Measurements from ENCODE around the gene PINLYP. TPM values are rescaled to one million over a fixed set of nuclear protein-coding genes. Genes with fewer than 3 reads are reported as not detected.

The PINLYP gene
- total RNA-seq, 1 experiment from 2014 or later, result 0.17 TPM

- no peak overlapping the region for H2AFZ ChIP-seq (ENCODE audit: low read depth, low read length, poor library complexity, severe bottlenecking)
- DNase-seq (ENCODE audit: low read depth, low spot score) (no peak), ATAC-seq (no peak)
- no peak overlapping the region for H3K4me2 ChIP-seq (ENCODE audit: low read length)
- CTCF ChIA-PET, result no interaction called here
- TF ChIP-seq REST (IDR thresholded peaks at IDR 0.05; ENCODE audit: low read depth) (no peak), CEBPB (IDR thresholded peaks at IDR 0.05; ENCODE audit: low read depth) (no peak), EZH2 (IDR thresholded peaks at IDR 0.05) (no peak), MAX (IDR thresholded peaks at IDR 0.05) (no peak), ATF3 (IDR thresholded peaks at IDR 0.05) (no peak), ELF1 (IDR thresholded peaks at IDR 0.05; ENCODE audit: borderline replicate concordance, low read depth) (no peak), JUND (IDR thresholded peaks at IDR 0.05) (no peak)
- H3K9me2 ChIP-seq (ENCODE audit: insufficient read depth), result no peaks in the 10 kb centered on the region
- H3K27me3 ChIP-seq (ENCODE audit: insufficient read depth, low read length), result no peaks in the 10 kb centered on the region
- peaks cover 27% of the 10 kb centered on the region for H3K79me2 ChIP-seq (ENCODE audit: insufficient read depth, low read length)
- POLR2A ChIA-PET, result no interaction called here
- no TSS peak for BruUV-seq (replicated peaks)
- no peak overlapping the region for H3K27ac ChIP-seq (ENCODE audit: low read depth, low read length)
- H3K36me3 ChIP-seq (ENCODE audit: control insufficient read depth in 1 of 2, insufficient read depth in 2 of 2, low read length in 2 of 2), result peaks cover 6 to 7% of the 10 kb centered on the region in 2 experiments; a peak in 2 of 4 replicates
- H3K4me3 ChIP-seq (replicated peaks in 1 of 2; ENCODE audit: low read depth in 1 of 2, low read length in 2 of 2), result no peak overlapping the region
- no peaks in the 10 kb centered on the region for H3K9me3 ChIP-seq (ENCODE audit: control insufficient read depth in 1 of 2, insufficient read depth in 1 of 2, low read depth in 1 of 2, low read length in 2 of 2)
- intact Hi-C loops (cut with micrococcal nuclease), result no loop called here
- RAD21 ChIA-PET (ENCODE audit: low non-redundant PET in 1 of 2, low total read pairs in 2 of 2, uncharacterized antibody in 2 of 2, unreplicated experiment in 2 of 2), result no interaction called here
- peaks cover 7 to 22% of the 10 kb centered on the region in 2 experiments; a peak in 3 of 4 replicates for H3K4me1 ChIP-seq (ENCODE audit: control insufficient read depth in 1 of 2, insufficient read depth in 2 of 2, low read length in 2 of 2)
- no peak overlapping the region for H3K9ac ChIP-seq (ENCODE audit: low read length)
- H4K20me1 ChIP-seq (ENCODE audit: insufficient read depth), result no peaks in the 10 kb centered on the region
These were observed 40.7 kb downstream of the PINLYP start for GRCh38 chr19:43616306-43616705.

Measured in HCT116 (cell line).